C4-2B (cell line): ENCODE measurements around the gene PGP.

Experiments used
- CTCF ChIP-seq: fragments of 450-650 bp; conservative IDR thresholded peaks from 2 replicates; pipeline ENCODE4 v1.5.1; 2017; ENCODE audit warnings: mild to moderate bottlenecking
- ZFX ChIP-seq: fragments of 450-650 bp; IDR thresholded peaks from 2 replicates; pipeline ENCODE4 v1.6.1; 2017

DNA sequence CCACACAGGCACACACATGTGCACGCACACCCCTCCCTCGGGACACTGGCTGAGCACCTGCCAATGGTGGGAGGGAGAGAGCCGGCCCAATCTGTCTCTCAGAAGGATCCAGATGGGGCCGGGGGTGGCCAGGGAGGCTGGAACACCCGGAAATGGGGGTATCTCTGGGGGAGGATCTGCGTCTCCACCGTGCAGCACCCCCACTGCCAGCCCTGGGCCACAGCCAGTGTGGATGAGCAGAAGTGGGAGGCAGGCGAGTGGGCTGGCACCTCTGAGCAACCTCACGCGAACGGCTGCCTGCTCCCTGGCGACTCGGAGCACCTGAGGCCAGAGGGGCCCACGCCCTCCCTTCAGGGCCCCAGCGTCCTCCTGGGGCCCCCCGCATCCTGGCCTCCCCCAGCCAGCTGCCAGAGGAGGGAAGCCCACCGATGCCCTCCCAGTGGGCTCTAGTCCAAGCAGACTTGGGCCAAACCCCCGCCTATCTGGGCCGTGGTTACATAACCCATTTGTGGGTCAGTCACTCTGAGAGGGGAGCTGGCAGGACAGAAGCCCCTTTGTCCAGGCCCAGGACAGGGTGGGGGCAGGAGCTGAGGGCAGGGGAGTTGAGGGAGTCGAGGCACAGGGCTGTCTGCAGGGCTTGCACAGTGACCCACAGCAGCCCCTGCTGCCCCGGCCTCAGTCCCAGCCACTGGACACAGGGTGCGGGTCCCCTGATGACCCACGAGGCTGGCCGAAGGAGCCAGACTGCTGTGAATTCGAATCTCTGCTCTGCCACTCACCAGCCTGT, 23.8 kb downstream of the PGP start:
- TF ChIP-seq CTCF = no peak
- no peak for TF ChIP-seq ZFX
